Hepatocyte (in vitro differentiated cells): Measurements from ENCODE around the gene SMAD3. TPM values are rescaled to one million over a fixed set of nuclear protein-coding genes. Genes with fewer than 3 reads are reported as not detected.

ENCODE experiments used
- DNase-seq: peaks from one replicate; pipeline ENCODE4 v3.0.0-alpha.2; 2016; ENCODE audit warnings: low spot score
- H2AFZ ChIP-seq: fragments of 200-600 bp; sonication (generic); 2 replicates; pipeline ENCODE4 v1.6.0; 2016; ENCODE audit warnings: antibody characterized with exemption, mild to moderate bottlenecking
- H3K27ac ChIP-seq: fragments of 200-600 bp; sonication (generic); 2 replicates; pipeline ENCODE4 v1.5.1; 2016; ENCODE audit warnings: mild to moderate bottlenecking
- H3K27me3 ChIP-seq: fragments of 200-600 bp; sonication (generic); 2 replicates; pipeline ENCODE4 v1.6.1; 2016
- H3K36me3 ChIP-seq: fragments of 200-600 bp; sonication (generic); replicated peaks from 2 replicates; pipeline ENCODE4 v1.5.1; 2016; ENCODE audit warnings: low read depth; ENCODE audit not compliant: insufficient read depth
- H3K4me1 ChIP-seq: fragments of 200-600 bp; sonication (generic); 2 replicates; pipeline ENCODE4 v1.5.1; 2016; ENCODE audit warnings: mild to moderate bottlenecking, moderate library complexity; ENCODE audit not compliant: insufficient read depth
- H3K4me2 ChIP-seq: fragments of 200-600 bp; sonication (generic); 2 replicates; pipeline ENCODE4 v1.6.0; 2016
- H3K4me3 ChIP-seq: fragments of 200-600 bp; sonication (generic); 2 replicates; pipeline ENCODE4 v1.5.1; 2016; ENCODE audit warnings: mild to moderate bottlenecking
- H3K79me2 ChIP-seq: fragments of 200-600 bp; sonication (generic); 2 replicates; pipeline ENCODE4 v1.6.0; 2017; ENCODE audit warnings: mild to moderate bottlenecking
- H3K9me2 ChIP-seq: fragments of 200-600 bp; sonication (generic); replicated peaks from 2 replicates; pipeline ENCODE4 v1.6.0; 2017; ENCODE audit warnings: mild to moderate bottlenecking; ENCODE audit not compliant: insufficient read depth
- H3K9me3 ChIP-seq: fragments of 200-600 bp; sonication (generic); 2 replicates; pipeline ENCODE4 v1.5.1; 2016; ENCODE audit warnings: low read depth, mild to moderate bottlenecking
- H4K20me1 ChIP-seq: fragments of 200-600 bp; sonication (generic); 2 replicates; pipeline ENCODE4 v1.6.0; 2016; ENCODE audit warnings: mild to moderate bottlenecking; ENCODE audit not compliant: insufficient read depth, poor library complexity, severe bottlenecking
- EZH2 ChIP-seq: fragments of 200-600 bp; sonication (generic); IDR thresholded peaks from 2 replicates; pipeline ENCODE4 v1.6.1; 2016; ENCODE audit warnings: antibody characterized with exemption, mild to moderate bottlenecking, borderline replicate concordance
- EZH2phosphoT487 ChIP-seq: fragments of 200-600 bp; sonication (generic); IDR thresholded peaks from one replicate; pipeline ENCODE4 v1.6.1; 2018; ENCODE audit warnings: antibody characterized with exemption, mild to moderate bottlenecking, low read depth, moderate library complexity; ENCODE audit not compliant: unreplicated experiment, severe bottlenecking
- WGBS: methylation state at CpG from one replicate; pipeline ENCODE4 v1.1.6; 2016; ENCODE audit warnings: low lambda C conversion rate; ENCODE audit errors: missing lambda C conversion rate; 5-methylcytosine and 5-hydroxymethylcytosine counted together
- polyA plus RNA-seq: library from polyadenylated mRNA; unstranded; fragments of >200 nt; fragmentation: Nextera tagmentation; extraction: Ambion mirVana; gene quantifications from 2 replicates; pipeline ENCODE4 v1.2.1, GENCODE V29; 2016
- total RNA-seq: library from RNA; depleted of rRNA; stranded (reverse); fragments of >200 nt; gene quantifications from 2 replicates; pipeline ENCODE4 v1.2.3, GENCODE V29; 2014
- TF ChIP-seq, protein P1 (sequence below): fragments of 200-600 bp; sonication (generic); IDR thresholded peaks from 2 replicates; pipeline ENCODE4 v1.5.1; 2016; ENCODE audit warnings: antibody characterized with exemption, mild to moderate bottlenecking; ENCODE audit not compliant: poor library complexity

The SMAD3 gene
- total and polyA plus RNA-seq, 2 experiments from 2014 or later = 24.7 to 32.2 TPM

DNA sequence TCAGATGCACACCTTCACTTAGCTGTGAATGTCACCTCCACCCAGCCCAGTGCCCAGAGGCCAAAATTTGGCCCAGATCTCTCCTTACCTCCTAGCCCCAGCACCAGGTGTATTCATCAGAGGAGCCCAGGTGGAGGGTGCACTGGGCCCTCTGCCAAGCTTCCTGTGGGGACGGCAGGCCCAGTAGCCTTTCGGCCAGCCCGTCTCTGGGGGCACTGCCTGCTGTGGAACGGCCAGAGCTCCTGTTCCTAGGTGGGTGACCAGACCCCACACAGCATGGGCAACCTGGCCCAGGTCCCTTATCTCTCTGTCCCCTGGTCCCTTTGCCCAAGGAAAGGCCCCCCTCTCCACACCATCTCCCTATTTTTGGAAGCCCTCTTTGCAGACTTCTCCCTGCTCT, 121.3 kb downstream of the SMAD3 start:
- WGBS = 95% methylated on average over 4 of the region's 4 CpGs

DNA sequence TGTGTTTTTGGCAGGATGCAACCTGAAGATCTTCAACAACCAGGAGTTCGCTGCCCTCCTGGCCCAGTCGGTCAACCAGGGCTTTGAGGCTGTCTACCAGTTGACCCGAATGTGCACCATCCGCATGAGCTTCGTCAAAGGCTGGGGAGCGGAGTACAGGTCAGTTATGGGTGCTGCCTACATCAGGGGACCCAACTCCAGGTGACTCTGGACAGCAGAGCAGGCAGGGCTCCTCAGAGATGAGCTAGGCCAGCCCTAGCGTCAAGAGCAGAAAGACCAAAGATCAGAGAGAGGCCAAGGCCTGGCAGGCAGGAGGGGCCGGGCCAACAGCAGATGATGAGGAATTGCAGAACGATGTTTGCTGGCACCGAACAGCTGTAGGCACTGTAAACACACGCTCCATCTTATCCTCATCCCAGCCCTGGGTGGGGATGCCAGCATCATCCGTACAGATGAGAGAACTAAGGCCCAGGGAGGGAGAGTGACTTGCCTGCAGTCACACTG, 122.0 kb downstream of the SMAD3 start:
- TF ChIP-seq EZH2 = no peak
- no peak for TF ChIP-seq EZH2phosphoT487
- TF ChIP-seq, protein P1, sequence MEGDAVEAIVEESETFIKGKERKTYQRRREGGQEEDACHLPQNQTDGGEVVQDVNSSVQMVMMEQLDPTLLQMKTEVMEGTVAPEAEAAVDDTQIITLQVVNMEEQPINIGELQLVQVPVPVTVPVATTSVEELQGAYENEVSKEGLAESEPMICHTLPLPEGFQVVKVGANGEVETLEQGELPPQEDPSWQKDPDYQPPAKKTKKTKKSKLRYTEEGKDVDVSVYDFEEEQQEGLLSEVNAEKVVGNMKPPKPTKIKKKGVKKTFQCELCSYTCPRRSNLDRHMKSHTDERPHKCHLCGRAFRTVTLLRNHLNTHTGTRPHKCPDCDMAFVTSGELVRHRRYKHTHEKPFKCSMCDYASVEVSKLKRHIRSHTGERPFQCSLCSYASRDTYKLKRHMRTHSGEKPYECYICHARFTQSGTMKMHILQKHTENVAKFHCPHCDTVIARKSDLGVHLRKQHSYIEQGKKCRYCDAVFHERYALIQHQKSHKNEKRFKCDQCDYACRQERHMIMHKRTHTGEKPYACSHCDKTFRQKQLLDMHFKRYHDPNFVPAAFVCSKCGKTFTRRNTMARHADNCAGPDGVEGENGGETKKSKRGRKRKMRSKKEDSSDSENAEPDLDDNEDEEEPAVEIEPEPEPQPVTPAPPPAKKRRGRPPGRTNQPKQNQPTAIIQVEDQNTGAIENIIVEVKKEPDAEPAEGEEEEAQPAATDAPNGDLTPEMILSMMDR = no peak
- Histone ChIP-seq H4K20me1 (no peaks in the 10 kb centered on the region), H3K27ac (no peak overlapping the region), H3K27me3 (no peaks in the 10 kb centered on the region), H3K9me3 (no peaks in the 10 kb centered on the region), H3K79me2 (no peaks in the 10 kb centered on the region), H3K4me2 (no peak overlapping the region), H2AFZ (no peak overlapping the region), H3K4me3 (no peak overlapping the region), H3K9me2 (no peaks in the 10 kb centered on the region), H3K36me3 (peaks cover 4% of the 10 kb centered on the region), H3K4me1 (peaks cover 25% of the 10 kb centered on the region)
- DNase-seq = no peak
- 93% methylated on average over 12 of the region's 12 CpGs for WGBS

More for the DNA sequence above, 121.3 kb downstream of the SMAD3 start:
- Histone ChIP-seq H3K79me2 (peaks cover 4% of the 10 kb centered on the region), H3K4me3 (no peak overlapping the region), H3K36me3 (peaks cover 4% of the 10 kb centered on the region), H2AFZ (no peak overlapping the region), H3K9me3 (no peaks in the 10 kb centered on the region), H4K20me1 (no peaks in the 10 kb centered on the region), H3K4me1 (peaks cover 24% of the 10 kb centered on the region), H3K9me2 (no peaks in the 10 kb centered on the region), H3K4me2 (no peak overlapping the region), H3K27ac (no peak overlapping the region), H3K27me3 (no peaks in the 10 kb centered on the region)
- TF ChIP-seq, protein P1 = no peak
- TF ChIP-seq EZH2phosphoT487 (no peak), EZH2 (no peak)
- no peak for DNase-seq

DNA sequence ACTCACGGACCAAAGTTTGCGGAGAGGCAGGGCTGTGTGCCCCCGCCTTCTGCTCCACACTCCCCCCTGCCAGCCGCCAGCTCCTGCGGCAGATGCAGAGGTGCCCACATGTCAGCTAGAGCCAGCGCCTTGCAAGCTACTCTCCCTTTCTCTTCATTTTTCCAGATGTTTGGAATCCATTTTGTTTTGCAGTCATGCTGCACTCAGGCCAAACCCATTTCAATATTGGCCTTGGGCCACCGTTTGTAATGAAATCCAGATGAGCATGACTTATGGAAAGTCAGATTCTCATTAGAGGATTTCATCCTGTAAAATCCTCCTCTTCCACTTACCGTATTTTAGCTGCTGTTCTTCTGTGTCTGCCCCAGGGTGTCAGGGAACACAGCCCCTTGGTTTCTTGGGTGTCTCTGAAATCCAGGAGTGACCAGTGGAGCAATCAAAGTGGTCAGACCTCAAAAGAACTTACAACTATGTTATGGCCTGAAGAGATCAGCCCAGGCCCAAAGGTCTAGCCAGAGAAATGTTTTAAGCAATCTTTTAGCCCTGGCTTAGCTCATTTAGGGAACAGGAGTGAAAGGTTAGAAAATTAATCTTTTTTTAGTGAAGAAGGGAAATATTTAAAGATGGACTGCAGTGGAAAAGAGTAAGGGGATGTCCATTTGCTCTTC, 123.3 kb downstream of the SMAD3 start:
- peaks cover 4% of the 10 kb centered on the region for H3K36me3 ChIP-seq
- WGBS = 52% methylated on average over 8 of the region's 8 CpGs
- H3K9me2 ChIP-seq = no peaks in the 10 kb centered on the region
- H3K27me3 ChIP-seq = no peaks in the 10 kb centered on the region
- TF ChIP-seq EZH2phosphoT487 (no peak), EZH2 (no peak)
- TF ChIP-seq, protein P1 = no peak
- no peaks in the 10 kb centered on the region for H3K79me2 ChIP-seq
- peak; percentile 66 for DNase-seq
- no peaks in the 10 kb centered on the region for H3K9me3 ChIP-seq
- H3K4me3 ChIP-seq = no peak overlapping the region
- H3K4me1 ChIP-seq = peaks cover 31% of the 10 kb centered on the region
- H3K4me2 ChIP-seq = no peak overlapping the region
- H3K27ac ChIP-seq = peak overlapping the region; percentile 89
- H2AFZ ChIP-seq = no peak overlapping the region
- H4K20me1 ChIP-seq = no peaks in the 10 kb centered on the region
